Loucy (cell line): ENCODE data around the gene FRRS1.

ENCODE experiments used
- H2AFZ ChIP-seq: fragments of 200-600 bp; sonication (generic); 2 replicates; pipeline ENCODE4 v1.6.0; 2016; ENCODE audit warnings: antibody characterized with exemption, mild to moderate bottlenecking, low read length, moderate library complexity
- H3F3A ChIP-seq: fragments of 200-600 bp; 2 replicates; pipeline ENCODE4 v1.6.0; 2016; ENCODE audit warnings: antibody characterized with exemption, low read depth, mild to moderate bottlenecking
- H3K27me3 ChIP-seq: fragments of 200-600 bp; sonication (generic); 2 replicates; pipeline ENCODE4 v1.6.1; 2014; ENCODE audit warnings: low read length, mild to moderate bottlenecking; ENCODE audit not compliant: insufficient read depth, poor library complexity, severe bottlenecking
- H3K36me3 ChIP-seq: fragments of 200-600 bp; sonication (generic); 2 replicates; pipeline ENCODE4 v1.6.1; 2016; ENCODE audit warnings: low read length; ENCODE audit not compliant: insufficient read depth
- H3K4me1 ChIP-seq: fragments of 200-600 bp; sonication (generic); 2 replicates; pipeline ENCODE4 v1.5.1; 2014; ENCODE audit warnings: low read length, mild to moderate bottlenecking; ENCODE audit not compliant: insufficient read depth, poor library complexity, severe bottlenecking
- H3K4me2 ChIP-seq: fragments of 200-600 bp; sonication (generic); 2 replicates; pipeline ENCODE4 v1.6.0; 2014; ENCODE audit warnings: antibody characterized with exemption, low read length, low read depth, mild to moderate bottlenecking; ENCODE audit not compliant: poor library complexity, severe bottlenecking
- H3K4me3 ChIP-seq: fragments of 200-600 bp; sonication (generic); 2 replicates; pipeline ENCODE4 v1.5.1; 2014; ENCODE audit warnings: low read length, mild to moderate bottlenecking, mixed read lengths; ENCODE audit not compliant: poor library complexity, severe bottlenecking
- H3K79me2 ChIP-seq: fragments of 200-600 bp; sonication (generic); 2 replicates; pipeline ENCODE4 v1.6.1; 2014; ENCODE audit warnings: low read length; ENCODE audit not compliant: insufficient read depth
- H3K9ac ChIP-seq: fragments of 200-600 bp; sonication (generic); 2 replicates; pipeline ENCODE4 v1.6.0; 2014; ENCODE audit warnings: mild to moderate bottlenecking, low read depth, low read length, moderate library complexity; ENCODE audit not compliant: poor library complexity, severe bottlenecking
- H3K9me2 ChIP-seq: fragments of 200-600 bp; sonication (generic); replicated peaks from 2 replicates; pipeline ENCODE4 v1.6.1; 2016; ENCODE audit warnings: low read depth, low read length, mixed read lengths
- H3K9me3 ChIP-seq: fragments of 200-600 bp; sonication (generic); 2 replicates; pipeline ENCODE4 v1.6.1; 2014; ENCODE audit warnings: mild to moderate bottlenecking, antibody characterized with exemption, low read length, low read depth; ENCODE audit not compliant: insufficient read depth
- H4K20me1 ChIP-seq: fragments of 200-600 bp; sonication (generic); 2 replicates; pipeline ENCODE4 v1.6.0; 2014; ENCODE audit warnings: antibody characterized with exemption, low read length, mild to moderate bottlenecking; ENCODE audit not compliant: insufficient read depth, poor library complexity, severe bottlenecking
- CTCF ChIP-seq: fragments of 200-600 bp; sonication (generic); conservative IDR thresholded peaks from 2 replicates; pipeline ENCODE4 v1.5.1; 2014; ENCODE audit warnings: mild to moderate bottlenecking, antibody characterized with exemption, low read length
- EZH2phosphoT487 ChIP-seq: fragments of 200-600 bp; IDR thresholded peaks from 2 replicates; pipeline ENCODE4 v1.6.1; 2018; ENCODE audit warnings: antibody characterized with exemption, mild to moderate bottlenecking, moderate library complexity, borderline replicate concordance

FRRS1 gene

GRCh38 chr1:99674115-99675064, 92.0 kb downstream of the FRRS1 start:
- H3K9me3 ChIP-seq = no peaks in the 10 kb centered on the region
- no peaks in the 10 kb centered on the region for H3K27me3 ChIP-seq
- 0 out of 2 replicates have a peak, but pooled peaks cover 5% of the 10 kb centered on the region for H3K9me2 ChIP-seq
- H3K4me1 ChIP-seq = no peaks in the 10 kb centered on the region
- no peaks in the 10 kb centered on the region for H3K36me3 ChIP-seq
- TF ChIP-seq EZH2phosphoT487 (no peak), CTCF (no peak)
- no peak overlapping the region for H2AFZ ChIP-seq
- no peak overlapping the region for H3K4me2 ChIP-seq
- no peaks in the 10 kb centered on the region for H3F3A ChIP-seq
- no peaks in the 10 kb centered on the region for H3K79me2 ChIP-seq
- no peak overlapping the region for H3K9ac ChIP-seq
- H4K20me1 ChIP-seq = no peaks in the 10 kb centered on the region
- H3K4me3 ChIP-seq = no peak overlapping the region

GRCh38 chr1:99673315-99673714, 93.1 kb downstream of the FRRS1 start:
- H3K4me3 ChIP-seq = no peak overlapping the region
- no peak overlapping the region for H3K4me2 ChIP-seq
- no peaks in the 10 kb centered on the region for H3K36me3 ChIP-seq
- TF ChIP-seq CTCF = no peak
- TF ChIP-seq EZH2phosphoT487 = no peak
- 0 out of 2 replicates have a peak, but pooled peaks cover 5% of the 10 kb centered on the region for H3K9me2 ChIP-seq
- no peak overlapping the region for H3K9ac ChIP-seq
- no peaks in the 10 kb centered on the region for H3K4me1 ChIP-seq
- H3K9me3 ChIP-seq = no peaks in the 10 kb centered on the region
- H2AFZ ChIP-seq = no peak overlapping the region
- no peaks in the 10 kb centered on the region for H3F3A ChIP-seq
- no peaks in the 10 kb centered on the region for H4K20me1 ChIP-seq
- H3K79me2 ChIP-seq = no peaks in the 10 kb centered on the region
- H3K27me3 ChIP-seq = no peaks in the 10 kb centered on the region

GRCh38 chr1:99672530-99673213, 93.8 kb downstream of the FRRS1 start:
- no peaks in the 10 kb centered on the region for H4K20me1 ChIP-seq
- H3K4me1 ChIP-seq = no peaks in the 10 kb centered on the region
- H3F3A ChIP-seq = no peaks in the 10 kb centered on the region
- 0 out of 2 replicates have a peak, but pooled peaks cover 5% of the 10 kb centered on the region for H3K9me2 ChIP-seq
- no peaks in the 10 kb centered on the region for H3K79me2 ChIP-seq
- H3K9me3 ChIP-seq = no peaks in the 10 kb centered on the region
- no peak overlapping the region for H3K4me3 ChIP-seq
- H3K4me2 ChIP-seq = no peak overlapping the region
- H3K9ac ChIP-seq = no peak overlapping the region
- H3K36me3 ChIP-seq = no peaks in the 10 kb centered on the region
- TF ChIP-seq EZH2phosphoT487 (no peak), CTCF (no peak)
- H2AFZ ChIP-seq = no peak overlapping the region
- no peaks in the 10 kb centered on the region for H3K27me3 ChIP-seq
